GM12873 (cell line): Measurements from ENCODE around the gene ATL2.

Experiments used
- CTCF ChIP-seq: IDR thresholded peaks from 2 replicates; pipeline ENCODE4 v1.5.1; 2012; ENCODE audit warnings: low read depth, mild to moderate bottlenecking, moderate library complexity, low read length, control low read depth; ENCODE audit not compliant: insufficient read depth; ENCODE audit errors: missing control alignments

The ATL2 gene

GRCh38 chr2:38375696-38376345, 1.3 kb downstream of the ATL2 start:
- no peak for TF ChIP-seq CTCF

GRCh38 chr2:38374984-38375383, 2.1 kb downstream of the ATL2 start:
- no peak for TF ChIP-seq CTCF

DNA sequence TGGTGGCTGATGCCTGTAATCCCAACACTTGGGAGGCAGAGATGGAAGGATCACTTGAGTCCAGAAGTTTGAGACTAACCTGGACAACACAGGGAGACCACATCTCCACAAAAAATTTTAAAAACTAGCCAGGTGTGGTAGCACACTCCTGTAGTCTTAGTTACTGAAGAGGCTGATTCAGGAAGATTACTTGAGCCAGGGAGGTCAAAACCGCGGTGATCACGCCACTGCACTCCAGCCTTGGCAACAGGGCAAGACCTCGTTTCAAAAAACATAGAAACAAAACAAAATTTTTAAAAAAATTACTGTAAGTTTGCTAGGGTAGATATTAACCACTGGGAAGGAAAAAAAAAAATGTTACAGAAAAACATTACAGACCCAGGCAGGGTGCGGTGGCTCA, 5.8 kb downstream of the ATL2 start:
- TF ChIP-seq CTCF: no peak

GRCh38 chr2:38370664-38371063, 6.4 kb downstream of the ATL2 start:
- no peak for TF ChIP-seq CTCF

GRCh38 chr2:38362232-38362631, 14.8 kb downstream of the ATL2 start:
- TF ChIP-seq CTCF: no peak

DNA sequence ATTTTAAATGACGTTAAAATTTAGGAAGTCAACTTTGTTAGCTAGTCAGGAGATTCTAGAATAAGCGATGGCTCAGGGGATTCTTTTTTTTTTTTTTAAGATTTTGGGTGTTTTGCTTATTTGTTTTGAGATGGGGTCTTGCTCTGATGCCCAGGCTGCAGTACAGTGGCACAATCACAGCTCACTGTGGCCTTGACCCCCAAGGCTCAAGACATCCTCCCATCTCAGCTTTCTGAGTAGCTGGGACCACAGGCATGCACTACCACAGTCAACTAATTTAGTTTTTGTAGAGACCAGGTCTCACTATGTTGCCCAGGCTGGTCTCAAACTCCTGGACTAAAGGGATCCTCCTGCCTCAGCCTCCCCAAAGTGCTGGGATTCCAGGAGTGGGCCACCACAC, 16.9 kb downstream of the ATL2 start:
- TF ChIP-seq CTCF: no peak

DNA sequence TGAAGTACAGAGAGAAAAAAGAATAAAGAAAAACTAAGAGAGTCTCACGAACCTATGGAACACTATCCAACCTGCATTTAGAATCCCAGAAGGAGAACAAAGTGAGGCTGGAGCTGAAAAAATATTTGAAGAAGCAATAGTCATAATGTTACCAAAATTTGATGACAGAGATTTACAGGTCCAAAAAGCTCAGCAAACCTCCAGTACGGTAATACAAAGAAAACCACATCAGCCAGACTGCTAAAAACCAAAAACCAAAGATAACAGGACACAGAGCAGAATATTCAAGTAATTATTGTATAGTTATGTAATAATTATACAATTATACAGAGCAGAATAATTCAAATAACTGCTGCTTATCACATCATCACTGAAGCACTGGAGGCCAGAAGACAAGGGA, 23.7 kb downstream of the ATL2 start:
- TF ChIP-seq CTCF: no peak
